Mesothelial cell of epicardium (in vitro differentiated cells): Measurements from ENCODE around the gene PACS2. TPM values are rescaled to one million over a fixed set of nuclear protein-coding genes. Genes with fewer than 3 reads are reported as not detected.

Experiments used
- DNase-seq, 2 experiments: peaks; one replicate each; pipeline ENCODE4 v3.0.0; 2021; ENCODE audit warnings: low spot score in 2 of 2; ENCODE audit not compliant: unreplicated experiment in 2 of 2
- H3K27ac Mint-ChIP-seq: 2 replicates; pipeline ENCODE4 v1.8.0; 2021; ENCODE audit warnings: mixed read lengths
- H3K27me3 Mint-ChIP-seq: 2 replicates; pipeline ENCODE4 v1.8.0; 2021; ENCODE audit warnings: low read depth, mixed read lengths
- H3K36me3 Mint-ChIP-seq: 2 replicates; pipeline ENCODE4 v1.8.0; 2021; ENCODE audit warnings: mixed read lengths
- H3K4me1 Mint-ChIP-seq: 2 replicates; pipeline ENCODE4 v1.8.0; 2021; ENCODE audit warnings: mixed read lengths
- H3K4me3 Mint-ChIP-seq: 2 replicates; pipeline ENCODE4 v1.8.0; 2021; ENCODE audit warnings: mild to moderate bottlenecking, moderate library complexity, mixed read lengths
- H3K9me3 Mint-ChIP-seq: 2 replicates; pipeline ENCODE4 v1.8.0; 2021; ENCODE audit warnings: mixed read lengths
- total RNA-seq: library from RNA; stranded (reverse); gene quantifications from 3 replicates; pipeline ENCODE4 v1.2.1, GENCODE V29; 2021
- TF ChIP-seq, protein P1 (sequence below): fragments of 200-600 bp; sonication (generic); IDR thresholded peaks from one replicate; pipeline ENCODE4 v1.5.0; 2021; ENCODE audit warnings: antibody characterized with exemption; ENCODE audit not compliant: unreplicated experiment

Gene PACS2
- total RNA-seq, 1 donor from 2014 or later = 147 TPM

- no peak overlapping the region for H3K27ac Mint-ChIP-seq
- DNase-seq = no peak
- H3K36me3 Mint-ChIP-seq = peaks cover 4% of the 10 kb centered on the region
- H3K9me3 Mint-ChIP-seq = no peaks in the 10 kb centered on the region
- H3K27me3 Mint-ChIP-seq = no peaks in the 10 kb centered on the region
- no peak overlapping the region for H3K4me3 Mint-ChIP-seq
- no peaks in the 10 kb centered on the region for H3K4me1 Mint-ChIP-seq
- TF ChIP-seq, protein P1, sequence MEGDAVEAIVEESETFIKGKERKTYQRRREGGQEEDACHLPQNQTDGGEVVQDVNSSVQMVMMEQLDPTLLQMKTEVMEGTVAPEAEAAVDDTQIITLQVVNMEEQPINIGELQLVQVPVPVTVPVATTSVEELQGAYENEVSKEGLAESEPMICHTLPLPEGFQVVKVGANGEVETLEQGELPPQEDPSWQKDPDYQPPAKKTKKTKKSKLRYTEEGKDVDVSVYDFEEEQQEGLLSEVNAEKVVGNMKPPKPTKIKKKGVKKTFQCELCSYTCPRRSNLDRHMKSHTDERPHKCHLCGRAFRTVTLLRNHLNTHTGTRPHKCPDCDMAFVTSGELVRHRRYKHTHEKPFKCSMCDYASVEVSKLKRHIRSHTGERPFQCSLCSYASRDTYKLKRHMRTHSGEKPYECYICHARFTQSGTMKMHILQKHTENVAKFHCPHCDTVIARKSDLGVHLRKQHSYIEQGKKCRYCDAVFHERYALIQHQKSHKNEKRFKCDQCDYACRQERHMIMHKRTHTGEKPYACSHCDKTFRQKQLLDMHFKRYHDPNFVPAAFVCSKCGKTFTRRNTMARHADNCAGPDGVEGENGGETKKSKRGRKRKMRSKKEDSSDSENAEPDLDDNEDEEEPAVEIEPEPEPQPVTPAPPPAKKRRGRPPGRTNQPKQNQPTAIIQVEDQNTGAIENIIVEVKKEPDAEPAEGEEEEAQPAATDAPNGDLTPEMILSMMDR = no peak
These were observed 75.0 kb downstream of the PACS2 start for GRCh38 chr14:105389534-105389933.

GRCh38 chr14:105389976-105390848, 75.7 kb downstream of the PACS2 start:
- no peaks in the 10 kb centered on the region for H3K9me3 Mint-ChIP-seq
- H3K4me1 Mint-ChIP-seq = no peaks in the 10 kb centered on the region
- no peaks in the 10 kb centered on the region for H3K27me3 Mint-ChIP-seq
- H3K4me3 Mint-ChIP-seq = no peak overlapping the region
- no peak for DNase-seq
- peaks cover 6% of the 10 kb centered on the region for H3K36me3 Mint-ChIP-seq
- H3K27ac Mint-ChIP-seq = no peak overlapping the region
- TF ChIP-seq, protein P1 = no peak

DNA sequence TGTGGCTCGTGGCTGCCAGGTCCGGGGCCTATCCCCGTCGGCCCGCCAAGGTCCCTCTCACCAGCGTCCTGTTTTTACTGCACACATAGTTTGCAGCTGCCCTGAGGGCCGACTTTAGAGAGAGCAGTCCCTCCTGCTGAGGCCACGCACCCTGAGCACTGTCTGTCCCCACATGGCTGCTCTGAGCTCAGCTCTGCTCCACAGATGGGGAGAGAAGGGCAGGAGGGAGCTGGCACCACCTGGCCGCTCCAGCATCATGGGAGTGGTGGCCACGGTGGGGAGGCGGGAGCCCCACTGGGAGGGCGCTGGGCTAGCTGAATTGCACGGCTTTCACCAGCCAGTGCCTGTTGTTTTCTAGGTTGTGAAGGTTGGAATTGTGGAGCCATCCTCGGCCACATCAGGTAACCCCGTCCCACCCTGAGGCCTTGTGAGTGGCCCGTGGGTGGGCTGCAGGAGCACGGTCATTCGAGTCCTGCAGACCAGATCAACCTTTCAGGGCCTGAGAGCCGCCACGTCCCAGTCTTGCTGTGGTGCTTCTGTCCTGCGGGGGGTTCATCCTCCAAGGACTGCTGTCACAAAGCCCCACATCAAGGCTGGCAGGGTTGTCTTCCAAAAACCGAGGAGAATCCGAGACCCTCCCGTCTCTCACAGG, 76.4 kb downstream of the PACS2 start:
- H3K27me3 Mint-ChIP-seq = no peaks in the 10 kb centered on the region
- H3K36me3 Mint-ChIP-seq = peaks cover 4% of the 10 kb centered on the region
- no peaks in the 10 kb centered on the region for H3K9me3 Mint-ChIP-seq
- TF ChIP-seq, protein P1 = no peak
- DNase-seq = no peak
- no peak overlapping the region for H3K4me3 Mint-ChIP-seq
- no peaks in the 10 kb centered on the region for H3K4me1 Mint-ChIP-seq
- no peak overlapping the region for H3K27ac Mint-ChIP-seq

DNA sequence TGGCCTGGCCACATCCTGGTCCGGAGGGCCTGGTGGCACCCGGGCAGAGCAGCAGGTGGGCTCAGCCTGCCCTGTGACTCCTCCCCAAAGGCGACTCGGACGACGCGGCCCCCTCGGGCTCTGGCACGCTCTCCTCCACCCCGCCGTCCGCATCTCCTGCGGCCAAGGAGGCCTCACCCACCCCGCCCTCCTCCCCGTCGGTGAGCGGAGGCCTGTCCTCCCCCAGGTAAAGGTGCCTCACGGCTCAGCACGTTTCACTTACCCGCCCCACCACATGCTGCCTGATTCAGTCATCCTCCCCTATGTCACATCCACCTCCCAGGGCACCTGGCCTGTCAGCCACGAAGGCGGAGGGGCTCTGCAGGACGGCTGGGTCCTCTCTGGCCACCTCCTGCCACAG, 77.0 kb downstream of the PACS2 start:
- no peaks in the 10 kb centered on the region for H3K4me1 Mint-ChIP-seq
- H3K36me3 Mint-ChIP-seq = peaks cover 4% of the 10 kb centered on the region
- H3K27ac Mint-ChIP-seq = no peak overlapping the region
- H3K9me3 Mint-ChIP-seq = no peaks in the 10 kb centered on the region
- TF ChIP-seq, protein P1 = no peak
- H3K27me3 Mint-ChIP-seq = no peaks in the 10 kb centered on the region
- no peak for DNase-seq
- no peak overlapping the region for H3K4me3 Mint-ChIP-seq

DNA sequence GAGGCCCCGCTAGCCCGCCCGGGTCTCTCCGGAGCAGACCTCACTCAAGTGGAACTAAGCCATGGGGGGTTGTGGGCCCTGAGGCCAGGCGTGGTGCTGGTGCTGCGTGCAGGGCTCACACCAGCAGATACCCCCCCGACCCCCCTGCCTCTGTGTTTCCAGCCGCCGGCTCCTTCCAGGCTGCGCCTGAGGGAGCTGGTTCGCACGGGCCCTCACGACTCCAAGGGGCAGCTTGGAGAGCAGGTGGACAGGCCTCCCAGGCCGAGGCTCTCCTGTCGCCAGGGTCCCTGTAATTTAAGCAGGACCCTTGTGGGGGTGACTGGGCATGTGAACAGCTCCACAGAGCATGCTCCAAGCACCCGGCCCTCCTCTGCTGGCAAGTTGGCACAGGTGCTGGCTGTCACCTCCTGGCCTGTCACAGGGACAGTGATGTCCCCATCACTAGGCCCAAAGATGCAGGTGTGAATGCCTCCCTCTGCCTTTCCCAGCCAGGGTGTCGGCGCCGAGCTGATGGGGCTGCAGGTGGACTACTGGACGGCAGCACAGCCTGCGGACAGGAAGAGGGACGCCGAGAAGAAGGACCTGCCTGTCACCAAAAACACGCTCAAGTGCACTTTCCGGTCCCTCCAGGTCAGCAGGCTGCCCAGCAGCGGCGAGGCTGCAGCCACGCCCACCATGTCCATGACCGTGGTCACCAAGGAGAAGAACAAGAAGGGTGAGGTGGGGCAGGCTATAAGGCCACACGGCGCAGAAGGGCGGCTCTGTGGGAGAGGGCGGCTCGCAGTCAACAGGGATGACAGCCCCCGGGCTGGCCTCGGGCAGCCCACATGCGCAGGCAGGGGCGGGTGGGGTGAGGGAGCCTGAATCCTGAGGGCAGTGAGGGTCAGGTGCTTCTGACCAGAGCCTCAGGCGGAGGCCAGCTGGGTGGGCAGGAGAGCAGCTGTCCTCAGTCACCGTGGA, 77.9 kb downstream of the PACS2 start:
- H3K9me3 Mint-ChIP-seq = no peaks in the 10 kb centered on the region
- peaks cover 4% of the 10 kb centered on the region for H3K36me3 Mint-ChIP-seq
- no peak for DNase-seq
- no peaks in the 10 kb centered on the region for H3K4me1 Mint-ChIP-seq
- H3K27me3 Mint-ChIP-seq = no peaks in the 10 kb centered on the region
- H3K27ac Mint-ChIP-seq = no peak overlapping the region
- H3K4me3 Mint-ChIP-seq = no peak overlapping the region
- TF ChIP-seq, protein P1 = no peak
